CD4-positive, alpha-beta T cell treated with Interferon gamma for 1 hour (primary cell): ENCODE measurements around the gene EGLN2.
"Not testable (repeated sequence)": the region's sequence is repeated elsewhere in the genome, so short reads cannot be mapped to it uniquely, and the experiment has no call there.

Source experiments
- DNase-seq: peaks from one replicate; pipeline ENCODE4 v3.0.0-alpha.2; 2020

Gene EGLN2

GRCh38 chr19:40850277-40850676 is 51.3 kb downstream of the EGLN2 start, which contains the start of gene CYP2A6:
Gene CYP2A6, minus strand, starts transcription at chr19:40850447. Its CDS starts 21 bp downstream, at chr19:40850426.
- DNase-seq = not testable (repeated sequence)

GRCh38 chr19:40852467-40853152 is 53.6 kb downstream of the EGLN2 start:
- not testable (repeated sequence) for DNase-seq
